Retinal pigment epithelial cell (primary cell): Measurements from ENCODE around the gene HSPB6.
A peak's percentile ranks its signal among the peaks of the same experiment; 100 is the strongest.
"Not testable (repeated sequence)": the region's sequence is repeated elsewhere in the genome, so short reads cannot be mapped to it uniquely, and the experiment has no call there.

Experiments
- DNase-seq: peaks from one replicate; pipeline ENCODE4 v3.0.0-alpha.2; 2010; ENCODE audit warnings: low read depth
- H3K4me3 ChIP-seq: 2 replicates; pipeline ENCODE4 v1.5.1; 2011; ENCODE audit warnings: mild to moderate bottlenecking, low read length, control low read depth, moderate library complexity
- TF ChIP-seq, protein P1 (sequence below): conservative IDR thresholded peaks from 2 replicates; pipeline ENCODE4 v1.5.1; 2011; ENCODE audit warnings: low read depth, low read length, control low read depth, inconsistent platforms

Gene HSPB6

GRCh38 chr19:35777086-35777841, 20.4 kb upstream of the HSPB6 start:
- H3K4me3 ChIP-seq: no peak overlapping the region
- DNase-seq: no peak
- TF ChIP-seq, protein P1, sequence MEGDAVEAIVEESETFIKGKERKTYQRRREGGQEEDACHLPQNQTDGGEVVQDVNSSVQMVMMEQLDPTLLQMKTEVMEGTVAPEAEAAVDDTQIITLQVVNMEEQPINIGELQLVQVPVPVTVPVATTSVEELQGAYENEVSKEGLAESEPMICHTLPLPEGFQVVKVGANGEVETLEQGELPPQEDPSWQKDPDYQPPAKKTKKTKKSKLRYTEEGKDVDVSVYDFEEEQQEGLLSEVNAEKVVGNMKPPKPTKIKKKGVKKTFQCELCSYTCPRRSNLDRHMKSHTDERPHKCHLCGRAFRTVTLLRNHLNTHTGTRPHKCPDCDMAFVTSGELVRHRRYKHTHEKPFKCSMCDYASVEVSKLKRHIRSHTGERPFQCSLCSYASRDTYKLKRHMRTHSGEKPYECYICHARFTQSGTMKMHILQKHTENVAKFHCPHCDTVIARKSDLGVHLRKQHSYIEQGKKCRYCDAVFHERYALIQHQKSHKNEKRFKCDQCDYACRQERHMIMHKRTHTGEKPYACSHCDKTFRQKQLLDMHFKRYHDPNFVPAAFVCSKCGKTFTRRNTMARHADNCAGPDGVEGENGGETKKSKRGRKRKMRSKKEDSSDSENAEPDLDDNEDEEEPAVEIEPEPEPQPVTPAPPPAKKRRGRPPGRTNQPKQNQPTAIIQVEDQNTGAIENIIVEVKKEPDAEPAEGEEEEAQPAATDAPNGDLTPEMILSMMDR: no peak

DNA sequence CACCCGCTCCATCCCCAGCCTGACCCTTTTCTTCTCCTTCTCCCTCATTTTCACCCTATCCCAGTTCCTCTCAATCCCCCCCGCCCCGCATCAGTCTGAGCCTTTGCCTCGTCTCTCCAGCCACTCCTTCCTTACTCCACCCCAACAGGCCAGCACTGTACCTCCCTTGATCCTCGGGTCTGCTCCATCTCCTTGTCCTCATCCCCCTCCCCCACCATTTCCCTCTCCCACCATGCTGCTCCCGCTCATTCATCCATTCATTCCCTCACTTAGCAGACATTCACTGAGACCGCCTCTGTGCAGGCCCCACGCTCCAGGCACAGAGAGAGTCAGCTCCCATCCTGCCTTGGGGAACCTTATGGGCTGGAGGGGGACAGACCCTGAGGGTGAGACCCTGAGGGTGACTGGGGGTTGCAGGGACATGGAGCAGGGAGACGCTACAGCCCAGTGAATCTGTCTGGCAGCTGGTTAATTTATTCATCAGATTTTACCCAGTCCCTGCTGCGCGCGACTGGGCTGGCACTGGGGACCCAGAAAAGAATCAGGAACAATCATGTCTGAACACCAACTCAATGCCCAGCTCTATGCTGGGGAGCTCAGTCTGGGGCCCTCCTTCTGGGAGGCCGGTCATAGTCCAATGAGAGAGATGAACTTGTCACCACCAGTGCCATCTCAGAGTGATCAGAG, 19.4 kb upstream of the HSPB6 start:
- TF ChIP-seq, protein P1: no peak
- peak overlapping the region; percentile 67 for H3K4me3 ChIP-seq
- no peak for DNase-seq

- TF ChIP-seq, protein P1: no peak
- DNase-seq: peak; percentile 80
Observed at GRCh38 chr19:35775298-35776101, 18.7 kb upstream of the HSPB6 start, which contains the start of gene ARHGAP33. Gene ARHGAP33 (plus strand): TSS chr19:35775564. CDS start chr19:35775659, 95 bp downstream.

DNA sequence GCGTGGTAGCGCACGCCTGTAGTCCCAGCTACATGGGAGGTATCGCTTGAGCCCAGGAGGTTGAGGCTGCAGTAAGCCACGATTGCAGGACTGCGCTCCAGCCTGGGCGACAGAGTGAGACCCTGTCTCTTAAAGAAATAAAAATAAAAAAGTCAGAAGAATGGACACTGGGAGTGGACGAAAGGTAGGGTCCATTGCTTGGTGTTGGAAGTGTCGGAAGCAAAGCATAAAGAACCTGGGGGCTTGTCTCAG, 18.1 kb upstream of the HSPB6 start:
- H3K4me3 ChIP-seq: peak overlapping the region; percentile 36
- TF ChIP-seq, protein P1: no peak
- DNase-seq: no peak

More at GRCh38 chr19:35775298-35776101, 18.7 kb upstream of the HSPB6 start, which contains the start of gene ARHGAP33:
- peak within 1 kb of the TSS; percentile 67 for H3K4me3 ChIP-seq

DNA sequence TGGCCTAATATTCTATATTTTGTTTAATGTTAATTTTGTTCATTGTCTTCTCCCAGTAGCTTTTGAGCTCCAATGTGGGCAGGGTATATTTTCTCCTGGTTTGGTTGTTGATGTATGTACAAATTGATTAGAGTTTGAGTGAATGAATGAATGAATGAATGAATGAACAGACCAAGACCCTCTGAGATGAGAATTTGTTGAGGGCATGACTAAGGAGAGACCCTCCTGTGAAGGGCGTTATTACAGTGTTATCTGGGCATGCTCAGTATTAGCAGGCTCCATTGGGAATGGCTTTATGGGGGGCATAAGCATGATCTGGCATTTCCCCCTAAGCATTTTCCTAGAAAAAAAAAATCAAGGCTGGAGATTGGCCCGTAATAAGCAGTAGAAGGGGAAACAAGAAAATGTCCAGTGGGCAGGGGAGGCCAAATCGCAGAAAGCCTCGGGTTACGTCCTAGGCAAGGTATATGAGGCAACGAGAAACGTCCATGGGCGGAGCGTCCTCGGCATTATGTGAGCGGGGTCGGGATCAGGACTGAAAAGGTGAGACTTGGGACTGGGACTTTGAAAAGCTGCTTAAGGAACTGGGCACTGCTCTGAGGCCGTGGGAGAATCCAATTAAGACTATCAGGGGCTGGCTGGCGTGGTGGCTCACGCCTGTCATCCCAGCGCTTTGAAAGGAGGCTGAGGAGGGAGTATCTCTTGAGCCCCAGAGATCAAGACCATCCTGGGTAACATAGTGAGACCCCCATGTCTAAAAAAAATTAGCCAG, 17.6 kb upstream of the HSPB6 start:
- no peak for DNase-seq
- peak overlapping the region; percentile 36 for H3K4me3 ChIP-seq
- TF ChIP-seq, protein P1: no peak

GRCh38 chr19:35773020-35773806, 16.4 kb upstream of the HSPB6 start:
- TF ChIP-seq, protein P1: no peak

GRCh38 chr19:35772362-35772761, 15.5 kb upstream of the HSPB6 start:
- H3K4me3 ChIP-seq, DNase-seq: not testable (repeated sequence)

More at GRCh38 chr19:35773020-35773806, 16.4 kb upstream of the HSPB6 start:
- no peak overlapping the region for H3K4me3 ChIP-seq
- no peak for DNase-seq
